Measurements from ENCODE around the gene CFAP58. TPM values are rescaled to one million over a fixed set of nuclear protein-coding genes. Genes with fewer than 3 reads are reported as not detected.

Gene CFAP58
- total RNA-seq, 2 donors from 2014 or later: 0.05 to 1.9 TPM

GRCh38 chr10:104324931-104325330, 28.7 kb upstream of the CFAP58 start:
- peak overlapping the region in 1 of 2 donors; percentile 96 for H3K27ac ChIP-seq
- intact Hi-C loops (cut with DNase I): no loop called here
- TF ChIP-seq, protein P1, sequence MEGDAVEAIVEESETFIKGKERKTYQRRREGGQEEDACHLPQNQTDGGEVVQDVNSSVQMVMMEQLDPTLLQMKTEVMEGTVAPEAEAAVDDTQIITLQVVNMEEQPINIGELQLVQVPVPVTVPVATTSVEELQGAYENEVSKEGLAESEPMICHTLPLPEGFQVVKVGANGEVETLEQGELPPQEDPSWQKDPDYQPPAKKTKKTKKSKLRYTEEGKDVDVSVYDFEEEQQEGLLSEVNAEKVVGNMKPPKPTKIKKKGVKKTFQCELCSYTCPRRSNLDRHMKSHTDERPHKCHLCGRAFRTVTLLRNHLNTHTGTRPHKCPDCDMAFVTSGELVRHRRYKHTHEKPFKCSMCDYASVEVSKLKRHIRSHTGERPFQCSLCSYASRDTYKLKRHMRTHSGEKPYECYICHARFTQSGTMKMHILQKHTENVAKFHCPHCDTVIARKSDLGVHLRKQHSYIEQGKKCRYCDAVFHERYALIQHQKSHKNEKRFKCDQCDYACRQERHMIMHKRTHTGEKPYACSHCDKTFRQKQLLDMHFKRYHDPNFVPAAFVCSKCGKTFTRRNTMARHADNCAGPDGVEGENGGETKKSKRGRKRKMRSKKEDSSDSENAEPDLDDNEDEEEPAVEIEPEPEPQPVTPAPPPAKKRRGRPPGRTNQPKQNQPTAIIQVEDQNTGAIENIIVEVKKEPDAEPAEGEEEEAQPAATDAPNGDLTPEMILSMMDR (IDR thresholded peaks at IDR 0.05): no peak
- TF ChIP-seq POLR2AphosphoS5 (IDR thresholded peaks at IDR 0.05): no peak
- no peak for TF ChIP-seq POLR2A (IDR thresholded peaks at IDR 0.05)
- no peaks in the 10 kb centered on the region for H3K36me3 ChIP-seq
- H3K9me3 ChIP-seq: no peaks in the 10 kb centered on the region
- peaks cover 28% of the 10 kb centered on the region for H3K4me1 ChIP-seq (replicated peaks)
- no peaks in the 10 kb centered on the region for H3K27me3 ChIP-seq (replicated peaks; ENCODE audit: insufficient read depth)
- 95% methylated on average over 10 of the region's 10 CpGs for WGBS
- no peak for DNase-seq (ENCODE audit: low spot score)
- H3K4me3 ChIP-seq: no peak overlapping the region

GRCh38 chr10:104325436-104326435, 27.9 kb upstream of the CFAP58 start:
- no peak overlapping the region for H3K4me3 ChIP-seq
- no peaks in the 10 kb centered on the region for H3K9me3 ChIP-seq
- peak overlapping the region; percentile 26 to 96 for H3K27ac ChIP-seq
- DNase-seq (ENCODE audit: low spot score): no peak
- H3K36me3 ChIP-seq: no peaks in the 10 kb centered on the region
- WGBS: 70% methylated on average over 19 of the region's 28 CpGs
- H3K4me1 ChIP-seq (replicated peaks): peaks cover 35% of the 10 kb centered on the region
- TF ChIP-seq POLR2A (IDR thresholded peaks at IDR 0.05): no peak
- no peak for TF ChIP-seq POLR2AphosphoS5 (IDR thresholded peaks at IDR 0.05)
- TF ChIP-seq, protein P1 (IDR thresholded peaks at IDR 0.05): no peak
- H3K27me3 ChIP-seq (replicated peaks; ENCODE audit: insufficient read depth): no peaks in the 10 kb centered on the region
- intact Hi-C loops (cut with DNase I): no loop called here

DNA sequence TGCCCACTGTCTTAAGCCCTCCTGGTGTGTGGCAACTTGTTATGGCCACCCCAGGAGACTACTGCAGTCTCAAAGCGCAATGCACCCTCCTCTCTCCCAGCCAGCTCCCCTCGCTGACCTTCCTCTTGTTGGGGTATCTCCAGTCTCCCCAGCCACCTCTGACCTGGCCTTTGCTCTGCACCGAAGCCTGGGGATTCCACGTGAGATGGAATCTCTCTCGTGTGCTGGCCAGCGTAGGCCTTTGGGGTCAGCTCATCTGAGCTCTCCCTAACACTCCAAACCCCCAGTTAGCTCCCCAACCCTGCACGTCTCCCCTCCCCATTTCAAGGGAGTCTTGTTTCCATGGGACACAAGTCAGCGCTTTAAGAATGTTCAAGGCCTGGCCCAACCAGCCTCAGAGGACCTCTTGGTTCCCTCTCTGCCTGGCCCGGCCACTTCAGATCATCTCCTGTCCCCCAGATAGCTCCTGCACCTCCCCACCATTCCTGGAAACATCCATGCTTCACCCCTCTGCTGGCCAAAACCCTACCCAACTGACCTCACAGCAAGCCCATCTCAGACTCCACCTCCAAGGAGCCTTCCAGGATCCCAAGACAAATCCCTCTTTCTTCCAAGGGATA, 26.5 kb upstream of the CFAP58 start:
- H3K9me3 ChIP-seq: no peaks in the 10 kb centered on the region
- intact Hi-C loops (cut with DNase I): no loop called here
- TF ChIP-seq POLR2A (IDR thresholded peaks at IDR 0.05) (no peak), POLR2AphosphoS5 (IDR thresholded peaks at IDR 0.05) (no peak)
- TF ChIP-seq, protein P1 (IDR thresholded peaks at IDR 0.05): no peak
- no peaks in the 10 kb centered on the region for H3K27me3 ChIP-seq (replicated peaks; ENCODE audit: insufficient read depth)
- peaks cover 47% of the 10 kb centered on the region for H3K4me1 ChIP-seq (replicated peaks)
- no peak for DNase-seq (ENCODE audit: low spot score)
- no peak overlapping the region for H3K4me3 ChIP-seq
- H3K27ac ChIP-seq: peak overlapping the region in 1 of 2 donors; percentile 96
- no peaks in the 10 kb centered on the region for H3K36me3 ChIP-seq
- 93% methylated on average over 9 of the region's 9 CpGs for WGBS

DNA sequence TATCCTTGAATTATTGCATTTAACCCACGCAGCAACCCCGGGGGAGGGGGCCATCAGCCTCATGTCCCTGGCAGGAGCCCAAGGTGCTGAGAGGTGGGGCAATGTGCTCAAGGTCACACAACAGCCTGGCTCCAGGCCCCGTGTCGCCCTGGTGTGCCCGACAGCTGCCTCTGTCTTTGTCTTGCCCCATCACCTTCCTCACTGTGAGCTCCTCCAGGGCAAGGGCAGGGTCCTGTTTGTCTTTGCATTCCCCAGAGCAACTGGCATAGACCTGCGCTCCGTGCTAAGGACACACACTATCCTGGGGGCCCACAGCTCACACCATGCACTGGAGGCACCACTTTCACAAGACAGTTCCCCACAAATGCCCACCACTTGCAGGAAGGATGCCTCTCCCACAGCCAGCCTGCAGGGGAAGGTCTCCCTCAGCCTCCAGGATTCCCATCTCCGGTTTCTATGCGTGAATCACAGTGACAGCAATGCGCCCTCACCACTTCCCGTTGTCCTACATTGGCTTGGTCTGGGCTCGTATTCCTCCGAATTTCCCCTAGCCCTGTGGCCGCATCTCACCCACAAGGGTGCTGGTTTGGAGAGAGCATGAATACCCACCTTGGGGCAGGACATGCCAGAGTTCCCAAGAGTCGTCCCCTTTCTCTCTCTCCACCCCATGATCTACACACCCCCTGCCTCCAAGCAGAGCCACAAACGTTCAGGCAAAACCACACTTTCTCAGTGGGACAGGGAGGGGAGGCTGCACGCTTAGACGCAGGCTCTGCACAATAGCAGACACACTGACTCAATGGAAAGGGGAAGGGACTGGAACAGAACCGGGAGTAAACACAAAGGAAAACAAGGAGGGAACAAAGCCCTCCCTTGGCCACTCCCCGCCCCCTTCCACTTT, 25.6 kb upstream of the CFAP58 start:
- Histone ChIP-seq H3K27ac (peak overlapping the region; percentile 83 to 96), H3K36me3 (no peaks in the 10 kb centered on the region), H3K9me3 (no peaks in the 10 kb centered on the region), H3K4me1 (replicated peaks) (peaks cover 48% of the 10 kb centered on the region), H3K4me3 (peak overlapping the region in 1 of 2 donors; percentile 5), H3K27me3 (replicated peaks; ENCODE audit: insufficient read depth) (no peaks in the 10 kb centered on the region)
- DNase-seq (ENCODE audit: low spot score): no peak
- intact Hi-C loops (cut with DNase I): no loop called here
- WGBS: 10% methylated on average over 20 of the region's 20 CpGs
- peak; percentile 24 for TF ChIP-seq POLR2A (IDR thresholded peaks at IDR 0.05)
- TF ChIP-seq, protein P1 (IDR thresholded peaks at IDR 0.05): peak in 1 of 4 experiments; percentile 23
- TF ChIP-seq POLR2AphosphoS5 (IDR thresholded peaks at IDR 0.05): no peak

Data from prostate gland (tissue), 2 donors.